ENCODE data around the gene NRG2. TPM values are rescaled to one million over a fixed set of nuclear protein-coding genes. Genes with fewer than 3 reads are reported as not detected.

The NRG2 gene
- total and polyA plus RNA-seq, 9 donors = 2.6 to 32.6 (median 19.3) TPM

GRCh38 chr5:140083120-140083519 is 40.0 kb upstream of the NRG2 start:
- Histone ChIP-seq H3K4me3 (no peak overlapping the region), H3K9me3 (no peaks in the 10 kb centered on the region), H3K4me1 (ENCODE audit: insufficient read depth) (no peaks in the 10 kb centered on the region), H3K36me3 (no peaks in the 10 kb centered on the region), H3K27me3 (no peaks in the 10 kb centered on the region), H3K27ac (no peak overlapping the region)
- DNase-seq = no peak
- intact Hi-C loops (cut with DNase I) = loop anchor here in 1 of 4 donors (5.0 kb wide), 1 partner anchor 69 kb away; no protein-coding TSS in a partner anchor
- 77 to 91% (median 88%) methylated on average over 1 of the region's 1 CpG for WGBS, 3 donors
- TF ChIP-seq POLR2A (IDR thresholded peaks at IDR 0.05) = no peak
- TF ChIP-seq CTCF (IDR thresholded peaks at IDR 0.05) = no peak
- TF ChIP-seq EP300 (IDR thresholded peaks at IDR 0.05) = no peak

GRCh38 chr5:140076788-140077187 is 33.7 kb upstream of the NRG2 start:
- intact Hi-C loops (cut with DNase I) = loop anchor here in 1 of 4 donors (5.0 kb wide), 1 partner anchor 61 kb away; no protein-coding TSS in a partner anchor

GRCh38 chr5:140076142-140076541 is 33.0 kb upstream of the NRG2 start:
- intact Hi-C loops (cut with DNase I) = loop anchor here in 1 of 4 donors (5.0 kb wide), 1 partner anchor 61 kb away; no protein-coding TSS in a partner anchor
- TF ChIP-seq POLR2A (IDR thresholded peaks at IDR 0.05) (no peak), EP300 (IDR thresholded peaks at IDR 0.05) (no peak), CTCF (IDR thresholded peaks at IDR 0.05) (no peak)
- Histone ChIP-seq H3K36me3 (no peaks in the 10 kb centered on the region), H3K4me3 (no peak overlapping the region), H3K27ac (no peak overlapping the region), H3K9me3 (no peaks in the 10 kb centered on the region), H3K4me1 (ENCODE audit: insufficient read depth) (no peaks in the 10 kb centered on the region), H3K27me3 (no peaks in the 10 kb centered on the region)
- 90 to 93% (median 91%) methylated on average over 1 of the region's 1 CpG for WGBS, 3 donors
- DNase-seq = no peak

More at GRCh38 chr5:140076788-140077187, 33.7 kb upstream of the NRG2 start:
- no peak overlapping the region for H3K27ac ChIP-seq
- no peaks in the 10 kb centered on the region for H3K27me3 ChIP-seq
- WGBS, 3 donors = 41 to 47% (median 44%) methylated on average over 2 of the region's 2 CpGs
- H3K4me3 ChIP-seq = no peak overlapping the region
- H3K9me3 ChIP-seq = no peaks in the 10 kb centered on the region
- no peak for DNase-seq
- TF ChIP-seq CTCF (IDR thresholded peaks at IDR 0.05) = no peak
- TF ChIP-seq POLR2A (IDR thresholded peaks at IDR 0.05) = no peak
- no peak for TF ChIP-seq EP300 (IDR thresholded peaks at IDR 0.05)
- no peaks in the 10 kb centered on the region for H3K4me1 ChIP-seq (ENCODE audit: insufficient read depth)
- no peaks in the 10 kb centered on the region for H3K36me3 ChIP-seq

GRCh38 chr5:140075371-140075770 is 32.3 kb upstream of the NRG2 start:
- H3K9me3 ChIP-seq = no peaks in the 10 kb centered on the region
- H3K27ac ChIP-seq = no peak overlapping the region
- H3K36me3 ChIP-seq = no peaks in the 10 kb centered on the region
- H3K4me1 ChIP-seq (ENCODE audit: insufficient read depth) = no peaks in the 10 kb centered on the region
- intact Hi-C loops (cut with DNase I) = loop anchor here in 1 of 4 donors (5.0 kb wide), 1 partner anchor 62 kb away; no protein-coding TSS in a partner anchor
- TF ChIP-seq EP300 (IDR thresholded peaks at IDR 0.05) (no peak), POLR2A (IDR thresholded peaks at IDR 0.05) (no peak), CTCF (IDR thresholded peaks at IDR 0.05) (no peak)
- 13 to 38% (median 31%) methylated on average over 2 of the region's 2 CpGs for WGBS, 3 donors
- no peak overlapping the region for H3K4me3 ChIP-seq
- no peak for DNase-seq
- no peaks in the 10 kb centered on the region for H3K27me3 ChIP-seq

Data from ovary (tissue), 9 donors.